CD4-positive, alpha-beta T cell (primary cell): Measurements from ENCODE around the gene DNAH9. TPM values are rescaled to one million over a fixed set of nuclear protein-coding genes. Genes with fewer than 3 reads are reported as not detected.

Source experiments
- ATAC-seq: fragments of 200-7000 bp; cut with Tn5 transposase; one replicate; pipeline ENCODE4 v1.10.0; 2022; ENCODE audit warnings: mild to moderate bottlenecking; ENCODE audit not compliant: poor library complexity
- CTCF ChIA-PET: fragments of 350-600 bp; sonication (Branson Sonifier 250); formaldehyde crosslinking; loops from one replicate; lab custom pipeline; 2021; ENCODE audit warnings: antibody characterized with exemption, inconsistent platforms; lab: Charles Lee
- POLR2A ChIA-PET: fragments of 350-600 bp; sonication (Branson Sonifier 250); formaldehyde crosslinking; loops from one replicate; lab custom pipeline; 2021; ENCODE audit warnings: antibody characterized with exemption, inconsistent platforms; lab: Charles Lee
- DNase-seq, 14 experiments: peaks; one replicate each; pipeline ENCODE4 v3.0.0-alpha.2; 2013 to 2020; ENCODE audit warnings: mixed read lengths in 2 of 14
- H3K27ac ChIP-seq, 2 donors: one replicate each; pipeline versions ENCODE4 v1.5.1 to v1.7.0; 2013; ENCODE audit warnings: low read length in 2 of 2, low read depth in 1 of 2, mild to moderate bottlenecking in 1 of 2
- H3K27me3 ChIP-seq, 2 experiments: 1 replicate in 1 of 2; 2 replicates in 1 of 2; pipeline versions ENCODE4 v1.6.1 to v1.7.0; 2013; ENCODE audit warnings: low read length in 2 of 2, control low read depth in 1 of 2, mild to moderate bottlenecking in 1 of 2, moderate library complexity in 1 of 2; ENCODE audit not compliant: insufficient read depth in 2 of 2, control insufficient read depth in 1 of 2
- H3K36me3 ChIP-seq: one replicate; pipeline ENCODE4 v1.6.1; 2013; ENCODE audit warnings: low read length, control low read depth; ENCODE audit not compliant: insufficient read depth
- H3K4me1 ChIP-seq: one replicate; pipeline ENCODE4 v1.6.1; 2013; ENCODE audit warnings: low read length, control low read depth; ENCODE audit not compliant: insufficient read depth
- H3K4me3 ChIP-seq: one replicate; pipeline ENCODE4 v1.5.1; 2013; ENCODE audit warnings: mild to moderate bottlenecking, low read length, moderate library complexity
- H3K9me3 ChIP-seq, 2 experiments: 1 replicate in 1 of 2; 2 replicates in 1 of 2; pipeline versions ENCODE4 v1.6.1 to v1.7.0; 2013; ENCODE audit warnings: low read length in 2 of 2, mild to moderate bottlenecking in 2 of 2, control low read depth in 1 of 2, moderate library complexity in 1 of 2; ENCODE audit not compliant: control insufficient read depth in 1 of 2, insufficient read depth in 1 of 2
- H3K27ac Mint-ChIP-seq: one replicate; pipeline ENCODE4 v1.8.0; 2020; ENCODE audit warnings: mixed read lengths
- H3K27me3 Mint-ChIP-seq: one replicate; pipeline ENCODE4 v1.8.0; 2021; ENCODE audit warnings: mixed read lengths
- H3K36me3 Mint-ChIP-seq: one replicate; pipeline ENCODE4 v1.8.0; 2021; ENCODE audit warnings: low read depth, mixed read lengths
- H3K4me1 Mint-ChIP-seq: one replicate; pipeline ENCODE4 v1.8.0; 2021; ENCODE audit warnings: low read depth, mixed read lengths
- H3K4me3 Mint-ChIP-seq: one replicate; pipeline ENCODE4 v1.8.0; 2020; ENCODE audit warnings: mild to moderate bottlenecking, mixed read lengths
- H3K9me3 Mint-ChIP-seq: one replicate; pipeline ENCODE4 v1.8.0; 2020; ENCODE audit warnings: mixed read lengths
- CTCF ChIP-seq: fragments of 200-600 bp; IDR thresholded peaks from one replicate; pipeline ENCODE4 v1.8.0; 2022; ENCODE audit warnings: antibody characterized with exemption, mild to moderate bottlenecking
- intact Hi-C, 2 experiments: fragments of 100-400 bp; cut with DNase I in 1 of 2; cut with micrococcal nuclease in 1 of 2; formaldehyde crosslinking; loops; one replicate each; pipeline versions ENCODE4 v1.15.1 to v1.9.0; 2023 to 2025; cut with DNase I, micrococcal nuclease
- total RNA-seq, 174 experiments: library from RNA in 2 of 174; stranded (reverse) in 2 of 174; gene quantifications; one replicate each; pipeline ENCODE4 v1.2.3 and lab custom pipeline; 2021 to 2026

DNAH9 gene
- total RNA-seq, 2 experiments from 2014 or later: not detected

GRCh38 chr17:11580677-11581076, 17.6 kb upstream of the DNAH9 start:
- Mint-ChIP-seq H3K4me3 (no peak overlapping the region), H3K27ac (no peak overlapping the region), H3K27me3 (no peaks in the 10 kb centered on the region), H3K4me1 (no peaks in the 10 kb centered on the region), H3K9me3 (peaks cover 5% of the 10 kb centered on the region), H3K36me3 (no peaks in the 10 kb centered on the region)
- H3K36me3 ChIP-seq: no peaks in the 10 kb centered on the region
- no peak overlapping the region for H3K4me3 ChIP-seq
- H3K27me3 ChIP-seq: no peaks in the 10 kb centered on the region
- ChIA-PET CTCF (no interaction called here), POLR2A (no interaction called here)
- peaks cover 0 to 19% of the 10 kb centered on the region in 2 experiments for H3K9me3 ChIP-seq
- no peaks in the 10 kb centered on the region for H3K4me1 ChIP-seq
- H3K27ac ChIP-seq: no peak overlapping the region
- ATAC-seq (no peak), DNase-seq (no peak)
- intact Hi-C loops: no loop called here
- no peak for TF ChIP-seq CTCF

- ATAC-seq (no peak), DNase-seq (no peak)
- H3K36me3 ChIP-seq: no peaks in the 10 kb centered on the region
- ChIA-PET POLR2A (no interaction called here), CTCF (no interaction called here)
- Mint-ChIP-seq H3K27ac (no peak overlapping the region), H3K4me1 (no peaks in the 10 kb centered on the region), H3K9me3 (peaks cover 5% of the 10 kb centered on the region), H3K36me3 (no peaks in the 10 kb centered on the region), H3K27me3 (no peaks in the 10 kb centered on the region), H3K4me3 (no peak overlapping the region)
- H3K27me3 ChIP-seq: no peaks in the 10 kb centered on the region
- H3K27ac ChIP-seq: no peak overlapping the region
- no peaks in the 10 kb centered on the region for H3K4me1 ChIP-seq
- TF ChIP-seq CTCF: no peak
- intact Hi-C loops: no loop called here
- no peak overlapping the region for H3K4me3 ChIP-seq
- H3K9me3 ChIP-seq: peaks cover 0 to 23% of the 10 kb centered on the region in 2 experiments
Measured at GRCh38 chr17:11582217-11582616, 16.1 kb upstream of the DNAH9 start.

GRCh38 chr17:11583306-11583992, 14.8 kb upstream of the DNAH9 start:
- H3K27me3 ChIP-seq: no peaks in the 10 kb centered on the region
- ChIA-PET POLR2A (no interaction called here), CTCF (no interaction called here)
- TF ChIP-seq CTCF: no peak
- no peaks in the 10 kb centered on the region for H3K4me1 ChIP-seq
- Mint-ChIP-seq H3K9me3 (peaks cover 5% of the 10 kb centered on the region), H3K4me1 (no peaks in the 10 kb centered on the region), H3K36me3 (no peaks in the 10 kb centered on the region), H3K4me3 (no peak overlapping the region), H3K27ac (no peak overlapping the region), H3K27me3 (no peaks in the 10 kb centered on the region)
- H3K4me3 ChIP-seq: no peak overlapping the region
- H3K9me3 ChIP-seq: peaks cover 0 to 23% of the 10 kb centered on the region in 2 experiments
- H3K36me3 ChIP-seq: no peaks in the 10 kb centered on the region
- DNase-seq: no peak
- ATAC-seq: no peak
- intact Hi-C loops: no loop called here
- H3K27ac ChIP-seq: no peak overlapping the region
